Uterus (tissue), 4 donors: ENCODE results near the gene IRAK3. TPM values are rescaled to one million over a fixed set of nuclear protein-coding genes. Genes with fewer than 3 reads are reported as not detected.
"Not testable (repeated sequence)": the region's sequence is repeated elsewhere in the genome, so short reads cannot be mapped to it uniquely, and the experiment has no call there.

Experiments
- DNase-seq, 2 donors: peaks; one replicate each; pipeline ENCODE4 v3.0.0-alpha.2; 2019 to 2020
- H3K27ac ChIP-seq, 2 donors: fragments of 200-600 bp; sonication (generic); 1 replicate in 1 of 2; 2 replicates in 1 of 2; pipeline ENCODE4 v1.5.1; 2016 to 2018
- H3K27me3 ChIP-seq, 2 donors: fragments of 200-600 bp; sonication (generic); one replicate each; pipeline ENCODE4 v1.5.1; 2018 to 2019; ENCODE audit warnings: control low read depth in 1 of 2
- H3K36me3 ChIP-seq, 2 donors: fragments of 200-600 bp; sonication (generic); one replicate each; pipeline ENCODE4 v1.5.1; 2019; ENCODE audit warnings: control low read depth in 1 of 2
- H3K4me1 ChIP-seq, 2 donors: fragments of 200-600 bp; sonication (generic); one replicate each; pipeline ENCODE4 v1.5.1; 2018 to 2019; ENCODE audit warnings: control low read depth in 1 of 2
- H3K4me3 ChIP-seq, 2 donors: fragments of 200-600 bp; sonication (generic); 1 replicate in 1 of 2; 2 replicates in 1 of 2; pipeline ENCODE4 v1.5.1; 2018 to 2019; ENCODE audit warnings: mild to moderate bottlenecking in 1 of 2
- H3K9me3 ChIP-seq, 2 donors: fragments of 200-600 bp; sonication (generic); one replicate each; pipeline ENCODE4 v1.5.1; 2019; ENCODE audit warnings: control low read depth in 1 of 2
- POLR2A ChIP-seq, 2 donors: fragments of 450-650 bp; IDR thresholded peaks; one replicate each; pipeline ENCODE4 v1.6.1; 2016; ENCODE audit warnings: antibody characterized with exemption in 2 of 2, mild to moderate bottlenecking in 1 of 2, moderate library complexity in 1 of 2
- intact Hi-C: fragments of 100-400 bp; cut with DNase I; formaldehyde crosslinking; loops from one replicate; pipeline ENCODE4 v1.15.1; 2023; ENCODE audit warnings: low total_unique reads
- total RNA-seq, 4 donors: library from RNA; depleted of rRNA in 3 of 4; stranded (reverse); fragments of >200 nt in 3 of 4; gene quantifications; one replicate each; pipeline versions ENCODE4 v1.1.0 to v1.2.4, GENCODE V29; 2014 to 2023
- TF ChIP-seq, protein P1 (sequence below), 4 experiments: fragments of 200-600 bp in 2 of 4; fragments of 450-650 bp in 2 of 4; sonication (generic) in 2 of 4; IDR thresholded peaks; one replicate each; pipeline ENCODE4 v1.5.1; 2016 to 2019; ENCODE audit warnings: antibody characterized with exemption in 4 of 4, mild to moderate bottlenecking in 2 of 4, moderate library complexity in 1 of 4
- donor health status: DM: yes; HTN: yes; CAD: no.

IRAK3 gene
- total RNA-seq, 4 donors from 2014 or later: 18.7 to 39.7 (median 24.2) TPM

DNA sequence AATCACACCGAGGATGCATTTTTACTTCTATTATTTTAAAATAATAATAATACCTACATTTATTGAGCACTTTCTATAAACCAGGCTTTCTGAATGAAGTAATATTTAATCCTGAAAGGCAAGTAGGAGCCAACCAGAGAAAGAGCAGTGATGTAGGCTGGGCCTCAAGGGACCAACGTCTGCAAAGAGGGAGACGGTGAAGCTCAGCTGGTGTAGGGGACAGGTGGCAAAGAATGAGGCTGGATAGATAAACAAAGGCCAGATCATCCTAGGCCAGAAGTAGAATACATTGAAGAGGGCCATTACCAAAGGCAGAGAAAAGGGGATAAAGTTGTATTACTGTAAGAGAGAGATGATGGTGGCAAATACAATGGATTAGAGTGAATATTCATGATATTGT lies 18.4 kb upstream of the IRAK3 start:
- Histone ChIP-seq H3K9me3 (no peaks in the 10 kb centered on the region), H3K36me3 (no peaks in the 10 kb centered on the region), H3K4me3 (peak overlapping the region in 1 of 2 donors; percentile 92), H3K27me3 (no peaks in the 10 kb centered on the region), H3K4me1 (no peaks in the 10 kb centered on the region), H3K27ac (peak overlapping the region; percentile 96 to 100)
- TF ChIP-seq POLR2A (IDR thresholded peaks at IDR 0.05): no peak
- TF ChIP-seq, protein P1, sequence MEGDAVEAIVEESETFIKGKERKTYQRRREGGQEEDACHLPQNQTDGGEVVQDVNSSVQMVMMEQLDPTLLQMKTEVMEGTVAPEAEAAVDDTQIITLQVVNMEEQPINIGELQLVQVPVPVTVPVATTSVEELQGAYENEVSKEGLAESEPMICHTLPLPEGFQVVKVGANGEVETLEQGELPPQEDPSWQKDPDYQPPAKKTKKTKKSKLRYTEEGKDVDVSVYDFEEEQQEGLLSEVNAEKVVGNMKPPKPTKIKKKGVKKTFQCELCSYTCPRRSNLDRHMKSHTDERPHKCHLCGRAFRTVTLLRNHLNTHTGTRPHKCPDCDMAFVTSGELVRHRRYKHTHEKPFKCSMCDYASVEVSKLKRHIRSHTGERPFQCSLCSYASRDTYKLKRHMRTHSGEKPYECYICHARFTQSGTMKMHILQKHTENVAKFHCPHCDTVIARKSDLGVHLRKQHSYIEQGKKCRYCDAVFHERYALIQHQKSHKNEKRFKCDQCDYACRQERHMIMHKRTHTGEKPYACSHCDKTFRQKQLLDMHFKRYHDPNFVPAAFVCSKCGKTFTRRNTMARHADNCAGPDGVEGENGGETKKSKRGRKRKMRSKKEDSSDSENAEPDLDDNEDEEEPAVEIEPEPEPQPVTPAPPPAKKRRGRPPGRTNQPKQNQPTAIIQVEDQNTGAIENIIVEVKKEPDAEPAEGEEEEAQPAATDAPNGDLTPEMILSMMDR (IDR thresholded peaks at IDR 0.05): no peak
- no peak for DNase-seq
- intact Hi-C loops: no loop called here

DNA sequence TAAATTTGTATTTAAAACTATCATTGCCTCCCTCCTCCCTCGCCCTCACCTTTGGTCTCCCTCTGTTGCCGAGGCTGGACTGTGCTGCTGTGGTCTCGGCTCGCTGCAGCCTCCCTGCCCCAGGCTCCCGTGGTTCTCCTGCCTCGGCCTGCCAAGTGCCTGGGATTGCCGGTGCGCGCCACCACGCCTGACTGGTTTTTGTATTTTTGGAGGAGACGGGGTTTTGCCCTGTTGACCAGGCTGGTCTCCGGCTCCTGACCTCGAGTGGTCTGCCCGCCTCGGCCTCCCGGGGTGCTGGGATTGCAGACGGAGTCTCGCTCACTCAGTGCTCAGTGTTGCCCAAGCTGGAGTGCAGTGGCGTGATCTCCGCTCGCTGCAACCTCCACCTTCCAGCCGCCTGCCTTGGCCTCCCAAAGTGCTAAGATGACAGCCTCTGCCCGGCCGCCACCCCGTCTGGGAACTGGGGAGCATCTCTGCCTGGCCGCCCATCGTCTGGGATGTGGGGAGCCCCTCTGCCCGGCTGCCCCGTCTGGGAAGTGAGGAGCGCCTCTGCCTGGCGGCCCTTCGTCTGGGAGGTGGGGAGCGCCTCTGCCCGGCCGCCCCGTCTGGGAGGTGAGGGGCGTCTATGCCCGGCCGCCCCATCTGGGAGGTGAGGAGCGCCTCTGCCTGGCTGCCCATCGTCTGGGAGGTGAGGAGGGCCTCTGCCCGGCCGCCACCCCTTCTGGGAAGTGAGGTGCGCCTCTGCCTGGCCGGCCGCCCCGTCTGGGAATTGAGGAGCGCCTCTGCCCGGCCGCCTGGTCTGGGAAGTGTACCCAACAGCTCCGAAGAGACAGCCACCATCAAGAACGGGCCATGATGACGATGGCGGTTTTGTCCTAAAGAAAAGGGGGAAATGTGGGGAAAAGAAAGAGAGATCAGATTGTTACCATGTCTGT lies 14.4 kb upstream of the IRAK3 start:
- H3K27me3 ChIP-seq, intact Hi-C loops, H3K9me3 ChIP-seq, H3K36me3 ChIP-seq, H3K4me1 ChIP-seq, H3K27ac ChIP-seq, H3K4me3 ChIP-seq, DNase-seq: not testable (repeated sequence)

DNA sequence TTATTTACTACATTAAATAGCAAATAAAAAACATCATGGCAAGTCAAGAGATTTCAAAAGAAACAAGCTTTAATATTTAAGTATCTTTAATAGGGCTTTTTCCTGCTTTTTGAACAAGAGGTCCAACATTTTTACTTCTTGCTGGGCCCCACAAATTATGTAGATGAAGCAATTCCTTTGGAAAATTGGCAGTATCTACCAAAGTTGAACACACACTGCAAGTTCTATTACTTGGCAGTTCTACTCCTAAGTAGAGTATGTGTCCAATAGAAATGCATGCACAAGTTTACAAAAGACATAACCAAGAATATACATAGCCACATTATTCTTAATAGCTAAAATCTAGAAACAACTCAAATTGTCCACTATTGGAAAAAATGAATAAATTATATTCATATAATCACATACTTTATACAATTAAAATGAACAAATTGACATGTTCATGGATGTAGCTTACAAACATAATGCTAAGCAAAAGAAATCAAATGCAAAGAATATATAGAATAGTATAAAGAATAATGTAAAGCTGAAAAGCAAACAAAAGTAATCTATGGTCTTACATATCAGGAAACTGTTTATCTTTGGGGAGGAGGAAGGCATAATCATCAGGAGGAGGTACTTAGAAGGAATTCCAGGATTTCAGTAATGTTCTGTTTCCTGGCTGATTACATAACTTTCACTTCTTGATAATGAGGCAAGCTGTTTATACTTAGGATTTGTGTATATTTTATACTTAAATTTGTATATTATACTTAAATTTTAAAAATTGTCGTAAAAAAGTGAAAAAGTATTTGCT lies 12.7 kb upstream of the IRAK3 start:
- H3K9me3 ChIP-seq: no peaks in the 10 kb centered on the region
- no peaks in the 10 kb centered on the region for H3K36me3 ChIP-seq
- H3K27ac ChIP-seq: no peak overlapping the region
- intact Hi-C loops: no loop called here
- no peaks in the 10 kb centered on the region for H3K4me1 ChIP-seq
- no peak for DNase-seq
- H3K27me3 ChIP-seq: no peaks in the 10 kb centered on the region
- H3K4me3 ChIP-seq: no peak overlapping the region
- TF ChIP-seq POLR2A (IDR thresholded peaks at IDR 0.05): no peak
- TF ChIP-seq, protein P1 (IDR thresholded peaks at IDR 0.05): no peak

DNA sequence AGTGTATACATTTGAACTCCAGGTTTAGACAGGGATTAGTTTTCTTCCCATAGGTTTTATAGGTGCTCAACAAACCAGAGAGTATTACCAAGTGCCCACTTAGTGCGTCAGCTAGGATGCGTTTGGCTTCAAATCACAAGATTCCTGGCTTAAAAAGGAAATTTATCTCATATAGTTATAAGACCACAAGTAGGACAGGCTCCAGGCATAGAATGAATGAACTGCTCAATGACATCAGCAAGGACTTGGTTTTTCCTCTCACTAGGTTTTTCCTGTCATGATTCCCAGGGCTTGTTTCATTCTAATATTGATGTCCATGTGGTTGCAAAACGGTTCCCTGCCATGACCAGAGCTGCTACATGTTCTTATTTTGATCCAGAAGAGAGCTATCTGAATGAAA lies 6.1 kb upstream of the IRAK3 start:
- Histone ChIP-seq H3K4me3 (no peak overlapping the region), H3K9me3 (no peaks in the 10 kb centered on the region), H3K36me3 (no peaks in the 10 kb centered on the region), H3K27me3 (no peaks in the 10 kb centered on the region), H3K4me1 (no peaks in the 10 kb centered on the region), H3K27ac (no peak overlapping the region)
- DNase-seq: no peak
- TF ChIP-seq, protein P1 (IDR thresholded peaks at IDR 0.05): no peak
- no peak for TF ChIP-seq POLR2A (IDR thresholded peaks at IDR 0.05)
- intact Hi-C loops: no loop called here

DNA sequence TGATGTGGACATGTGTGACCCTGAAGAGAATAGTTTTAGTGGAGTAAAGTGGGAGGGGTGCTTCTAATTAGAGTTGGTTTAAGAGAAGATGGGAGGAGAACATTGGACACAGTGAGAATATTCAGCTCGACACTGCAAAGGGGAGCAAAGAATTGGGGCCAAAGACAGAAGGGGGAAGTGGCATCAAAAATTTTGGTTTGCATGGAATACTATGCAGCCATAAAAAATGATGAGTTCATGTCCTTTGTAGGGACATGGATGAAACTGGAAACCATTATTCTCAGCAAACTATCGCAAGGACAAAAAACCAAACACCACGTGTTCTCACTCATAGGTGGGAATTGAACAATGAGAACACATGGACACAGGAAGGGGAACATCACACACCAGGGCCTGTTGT lies 4.2 kb upstream of the IRAK3 start:
- H3K27me3 ChIP-seq, H3K4me1 ChIP-seq, H3K27ac ChIP-seq, DNase-seq, H3K4me3 ChIP-seq, intact Hi-C loops, H3K9me3 ChIP-seq, H3K36me3 ChIP-seq: not testable (repeated sequence)

DNA sequence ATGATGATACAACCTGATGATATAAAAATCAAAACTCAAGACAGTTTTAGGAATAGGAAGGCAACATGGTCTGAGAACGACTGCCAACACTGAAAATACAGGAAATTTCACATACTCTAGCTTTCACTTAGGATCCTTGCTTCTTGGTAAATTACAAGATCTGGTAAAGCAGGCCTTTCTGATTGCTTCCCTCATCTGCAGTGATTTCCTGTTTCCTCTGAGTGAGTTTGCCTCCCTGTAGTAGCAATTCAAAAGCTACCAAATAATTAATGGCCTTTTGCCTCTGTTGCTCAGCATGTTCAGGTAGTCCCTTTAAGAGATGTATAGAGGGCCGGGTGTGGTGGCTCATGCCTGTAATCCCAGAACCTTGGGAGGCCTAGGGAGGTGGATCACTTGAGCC lies 2.0 kb upstream of the IRAK3 start:
- no peak for TF ChIP-seq POLR2A (IDR thresholded peaks at IDR 0.05)
- TF ChIP-seq, protein P1 (IDR thresholded peaks at IDR 0.05): no peak
- Histone ChIP-seq H3K27ac (no peak overlapping the region), H3K9me3 (no peaks in the 10 kb centered on the region), H3K4me3 (no peak overlapping the region), H3K27me3 (no peaks in the 10 kb centered on the region), H3K4me1 (no peaks in the 10 kb centered on the region), H3K36me3 (no peaks in the 10 kb centered on the region)
- intact Hi-C loops: no loop called here
- no peak for DNase-seq
